Suppressor macrophage (primary cell): ENCODE measurements around the gene VARS2.

Source experiments
- DNase-seq, 4 experiments: peaks; one replicate each; pipeline ENCODE4 v3.0.0-alpha.2; 2020 to 2022

The VARS2 gene

GRCh38 chr6:30884521-30885480, 29.2 kb upstream of the VARS2 start:
- DNase-seq, result peak in 3 of 4 experiments; percentile 36 to 55 (median 53)

- DNase-seq, result no peak
Observed at GRCh38 chr6:30885481-30885998, 28.5 kb upstream of the VARS2 start.

- no peak for DNase-seq
Observed at GRCh38 chr6:30885999-30886896, 27.8 kb upstream of the VARS2 start.

GRCh38 chr6:30886897-30887255, 27.2 kb upstream of the VARS2 start:
- no peak for DNase-seq

- DNase-seq, result no peak
Observed at GRCh38 chr6:30887901-30888815, 25.9 kb upstream of the VARS2 start.

- no peak for DNase-seq
Observed at GRCh38 chr6:30888816-30889495, 25.1 kb upstream of the VARS2 start.

GRCh38 chr6:30889496-30889885, 24.5 kb upstream of the VARS2 start:
- no peak for DNase-seq

GRCh38 chr6:30889921-30890645, 24.0 kb upstream of the VARS2 start:
- DNase-seq, result no peak

- no peak for DNase-seq
Observed at GRCh38 chr6:30890646-30891449, 23.2 kb upstream of the VARS2 start.

GRCh38 chr6:30891450-30891723, 22.7 kb upstream of the VARS2 start:
- DNase-seq, result no peak

- DNase-seq, result no peak
Observed at GRCh38 chr6:30891816-30892538, 22.1 kb upstream of the VARS2 start.

GRCh38 chr6:30893001-30893591, 20.9 kb upstream of the VARS2 start:
- no peak for DNase-seq

- no peak for DNase-seq
Observed at GRCh38 chr6:30893666-30894065, 20.4 kb upstream of the VARS2 start.

GRCh38 chr6:30894381-30894780, 19.7 kb upstream of the VARS2 start:
- DNase-seq, result no peak

- DNase-seq, result no peak
Observed at GRCh38 chr6:30894935-30895334, 19.1 kb upstream of the VARS2 start.

GRCh38 chr6:30895343-30895742, 18.7 kb upstream of the VARS2 start:
- no peak for DNase-seq

- DNase-seq, result no peak
Observed at GRCh38 chr6:30896541-30896940, 17.5 kb upstream of the VARS2 start.

GRCh38 chr6:30897882-30898281, 16.2 kb upstream of the VARS2 start:
- DNase-seq, result no peak

- DNase-seq, result no peak
Observed at GRCh38 chr6:30898750-30899360, 15.2 kb upstream of the VARS2 start.
